A549 (cell line): ENCODE results near the gene MGRN1.

Experiments
- ZFP36 ChIP-seq: fragments of 450-650 bp; IDR thresholded peaks from 2 replicates; pipeline ENCODE4 v1.6.1; 2014; ENCODE audit warnings: borderline replicate concordance; ENCODE audit not compliant: partially characterized antibody
- TF ChIP-seq, protein P1 (sequence below): fragments of >200 bp; sonication (Bioruptor Twin); formaldehyde crosslinking; IDR thresholded peaks from 3 replicates; pipeline ENCODE4 v1.5.1; 2016
- TF ChIP-seq, protein P2 (sequence below): fragments of 250-450 bp; sonication (Bioruptor Pico); IDR thresholded peaks from 2 replicates; pipeline ENCODE4 v1.5.0; 2021; ENCODE audit warnings: mild to moderate bottlenecking, moderate library complexity, borderline replicate concordance

DNA sequence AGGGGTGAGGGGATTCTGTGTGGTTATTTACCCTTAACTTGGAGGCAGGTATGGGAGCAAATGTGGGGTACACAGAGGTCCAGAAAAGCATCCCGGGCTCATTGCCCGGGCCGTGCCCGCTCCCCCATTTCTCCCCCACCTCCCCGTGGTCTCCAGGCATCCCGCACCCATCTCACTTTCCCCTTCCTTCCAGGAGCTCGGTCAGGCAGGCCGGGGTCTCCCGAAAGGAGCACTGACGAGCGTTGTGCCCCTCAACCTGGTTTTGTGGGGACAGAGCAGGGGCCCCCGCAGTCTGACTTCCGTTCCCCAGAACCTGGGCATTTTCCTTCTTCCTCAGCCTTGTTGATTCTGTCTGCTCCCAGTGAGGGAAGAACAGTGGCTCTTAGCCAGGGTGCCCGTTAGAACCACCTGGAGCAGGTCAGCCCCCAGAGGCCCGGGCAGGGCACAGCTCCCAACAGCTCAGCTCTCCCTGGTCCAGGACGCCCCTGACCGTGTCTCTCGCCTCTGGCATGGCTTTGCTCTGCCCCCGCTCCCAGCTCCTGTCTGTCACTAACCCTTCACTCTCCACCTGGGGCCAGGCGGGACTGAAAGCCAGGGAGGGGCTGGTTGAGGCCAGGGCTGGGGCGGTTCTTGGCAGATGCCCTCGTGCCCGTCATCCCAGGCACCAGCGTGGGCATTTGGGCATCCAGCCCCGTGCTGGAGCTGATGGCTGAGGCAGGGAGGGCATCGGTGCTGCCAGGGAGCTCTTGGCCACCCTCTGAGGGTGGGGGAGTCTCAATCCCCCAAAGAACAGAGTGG lies 56.2 kb downstream of the MGRN1 start:
- no peak for TF ChIP-seq ZFP36
- TF ChIP-seq, protein P1, sequence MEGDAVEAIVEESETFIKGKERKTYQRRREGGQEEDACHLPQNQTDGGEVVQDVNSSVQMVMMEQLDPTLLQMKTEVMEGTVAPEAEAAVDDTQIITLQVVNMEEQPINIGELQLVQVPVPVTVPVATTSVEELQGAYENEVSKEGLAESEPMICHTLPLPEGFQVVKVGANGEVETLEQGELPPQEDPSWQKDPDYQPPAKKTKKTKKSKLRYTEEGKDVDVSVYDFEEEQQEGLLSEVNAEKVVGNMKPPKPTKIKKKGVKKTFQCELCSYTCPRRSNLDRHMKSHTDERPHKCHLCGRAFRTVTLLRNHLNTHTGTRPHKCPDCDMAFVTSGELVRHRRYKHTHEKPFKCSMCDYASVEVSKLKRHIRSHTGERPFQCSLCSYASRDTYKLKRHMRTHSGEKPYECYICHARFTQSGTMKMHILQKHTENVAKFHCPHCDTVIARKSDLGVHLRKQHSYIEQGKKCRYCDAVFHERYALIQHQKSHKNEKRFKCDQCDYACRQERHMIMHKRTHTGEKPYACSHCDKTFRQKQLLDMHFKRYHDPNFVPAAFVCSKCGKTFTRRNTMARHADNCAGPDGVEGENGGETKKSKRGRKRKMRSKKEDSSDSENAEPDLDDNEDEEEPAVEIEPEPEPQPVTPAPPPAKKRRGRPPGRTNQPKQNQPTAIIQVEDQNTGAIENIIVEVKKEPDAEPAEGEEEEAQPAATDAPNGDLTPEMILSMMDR = no peak
- TF ChIP-seq, protein P2, sequence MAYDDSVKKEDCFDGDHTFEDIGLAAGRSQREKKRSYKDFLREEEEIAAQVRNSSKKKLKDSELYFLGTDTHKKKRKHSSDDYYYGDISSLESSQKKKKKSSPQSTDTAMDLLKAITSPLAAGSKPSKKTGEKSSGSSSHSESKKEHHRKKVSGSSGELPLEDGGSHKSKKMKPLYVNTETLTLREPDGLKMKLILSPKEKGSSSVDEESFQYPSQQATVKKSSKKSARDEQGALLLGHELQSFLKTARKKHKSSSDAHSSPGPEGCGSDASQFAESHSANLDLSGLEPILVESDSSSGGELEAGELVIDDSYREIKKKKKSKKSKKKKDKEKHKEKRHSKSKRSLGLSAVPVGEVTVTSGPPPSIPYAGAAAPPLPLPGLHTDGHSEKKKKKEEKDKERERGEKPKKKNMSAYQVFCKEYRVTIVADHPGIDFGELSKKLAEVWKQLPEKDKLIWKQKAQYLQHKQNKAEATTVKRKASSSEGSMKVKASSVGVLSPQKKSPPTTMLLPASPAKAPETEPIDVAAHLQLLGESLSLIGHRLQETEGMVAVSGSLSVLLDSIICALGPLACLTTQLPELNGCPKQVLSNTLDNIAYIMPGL (CRISPR knock-in tag) = no peak
